Measurements from ENCODE around the gene NFIX. TPM values are rescaled to one million over a fixed set of nuclear protein-coding genes. Genes with fewer than 3 reads are reported as not detected.

Gene NFIX
- total and polyA plus RNA-seq, 9 of the 15 experiments (the other 6 are each of a cell fraction or from before 2014, with no cell fraction given): 0.28 to 26.8 (median 5.4) TPM

DNA sequence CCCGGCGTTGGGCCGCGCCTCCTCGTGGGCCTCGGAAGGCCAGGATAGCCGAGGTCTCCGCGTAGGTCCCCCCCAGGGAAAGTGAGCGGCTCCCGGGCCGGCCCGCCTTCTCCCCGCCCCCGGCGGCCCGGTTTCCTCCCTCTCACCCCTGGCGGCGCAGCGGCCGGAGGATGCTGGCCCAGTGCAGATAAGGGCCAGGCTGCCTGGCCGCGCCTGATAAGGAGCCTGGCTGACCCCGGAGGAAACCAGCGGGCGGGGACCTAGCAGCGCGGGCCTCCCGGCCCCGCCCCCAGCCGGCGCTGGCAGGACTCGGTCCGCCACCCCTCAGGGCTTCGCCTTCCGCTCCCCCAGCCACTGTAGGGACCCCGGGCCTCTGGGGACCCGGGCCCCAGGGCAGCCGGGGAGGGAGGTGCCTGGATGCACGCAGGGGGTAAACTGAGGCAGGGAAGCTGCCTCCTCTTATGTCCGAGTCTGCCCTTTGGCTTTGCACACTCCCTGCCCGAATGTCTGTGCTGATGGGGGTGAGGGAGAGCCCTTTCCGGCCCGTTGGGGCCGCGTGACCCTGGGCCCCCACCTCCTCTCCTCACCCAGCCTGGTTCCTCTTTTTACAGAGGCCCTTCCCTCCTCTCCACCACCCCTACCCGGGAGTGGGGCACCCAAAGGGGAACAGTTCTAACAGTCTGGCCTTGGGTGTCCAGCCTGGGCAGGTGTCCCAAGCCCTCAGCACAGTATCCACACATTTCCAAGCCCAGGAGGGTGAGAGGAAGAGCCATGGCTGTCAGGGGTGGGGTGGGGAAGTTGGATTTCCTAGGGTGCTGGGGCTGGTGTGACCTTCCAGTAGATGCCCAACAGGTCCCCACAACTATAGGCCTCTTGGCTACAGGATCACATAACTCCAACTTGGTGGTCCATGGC, 107.6 kb downstream of the NFIX start, which contains the start of gene LYL1 (continued):
- TF ChIP-seq NR2C1 (IDR thresholded peaks at IDR 0.05): peak; percentile 69
- TF ChIP-seq NR2C1 (tag; IDR thresholded peaks at IDR 0.05): peak; percentile 57
- TF ChIP-seq, protein P1, sequence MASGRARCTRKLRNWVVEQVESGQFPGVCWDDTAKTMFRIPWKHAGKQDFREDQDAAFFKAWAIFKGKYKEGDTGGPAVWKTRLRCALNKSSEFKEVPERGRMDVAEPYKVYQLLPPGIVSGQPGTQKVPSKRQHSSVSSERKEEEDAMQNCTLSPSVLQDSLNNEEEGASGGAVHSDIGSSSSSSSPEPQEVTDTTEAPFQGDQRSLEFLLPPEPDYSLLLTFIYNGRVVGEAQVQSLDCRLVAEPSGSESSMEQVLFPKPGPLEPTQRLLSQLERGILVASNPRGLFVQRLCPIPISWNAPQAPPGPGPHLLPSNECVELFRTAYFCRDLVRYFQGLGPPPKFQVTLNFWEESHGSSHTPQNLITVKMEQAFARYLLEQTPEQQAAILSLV (tag; IDR thresholded peaks at IDR 0.05): peak; percentile 23; the same call in 1 of the 2 replicates
- TF ChIP-seq ZNF23 (CRISPR knock-in tag; IDR thresholded peaks at IDR 0.05): no peak
- TF ChIP-seq TOE1 (IDR thresholded peaks at IDR 0.05; ENCODE audit: borderline replicate concordance): peak; percentile 90
- no peak for TF ChIP-seq TOE1 (CRISPR knock-in tag; IDR thresholded peaks at IDR 0.05; ENCODE audit: borderline replicate concordance, low read depth)
- TF ChIP-seq TEAD1 (CRISPR knock-in tag; IDR thresholded peaks at IDR 0.05): peak in 1 of 2 experiments; percentile 63; a peak in 2 of 4 replicates
- peak; percentile 69 for TF ChIP-seq MEF2D (tag; conservative IDR thresholded peaks at IDR 0.05; ENCODE audit: low read depth)
- TF ChIP-seq CREB3L1 (IDR thresholded peaks at IDR 0.05; ENCODE audit: borderline replicate concordance, low read depth): no peak; the same call in 1 of the 2 replicates
- TF ChIP-seq PRPF4 (IDR thresholded peaks at IDR 0.05; ENCODE audit: insufficient read depth, low read depth, low read length, poor library complexity, severe bottlenecking): no peak
- no peak for TF ChIP-seq SAP30 (IDR thresholded peaks at IDR 0.05; ENCODE audit: borderline replicate concordance, insufficient read depth, low read depth, low read length, poor library complexity, severe bottlenecking)
- TF ChIP-seq FOS (IDR thresholded peaks at IDR 0.05; ENCODE audit: extremely low read depth, insufficient read length): no peak
- 0 out of 2 replicates have a peak, but pooled peaks have one; percentile 59 for TF ChIP-seq ZNF212 (CRISPR knock-in tag; IDR thresholded peaks at IDR 0.05)
- TF ChIP-seq, protein P2, sequence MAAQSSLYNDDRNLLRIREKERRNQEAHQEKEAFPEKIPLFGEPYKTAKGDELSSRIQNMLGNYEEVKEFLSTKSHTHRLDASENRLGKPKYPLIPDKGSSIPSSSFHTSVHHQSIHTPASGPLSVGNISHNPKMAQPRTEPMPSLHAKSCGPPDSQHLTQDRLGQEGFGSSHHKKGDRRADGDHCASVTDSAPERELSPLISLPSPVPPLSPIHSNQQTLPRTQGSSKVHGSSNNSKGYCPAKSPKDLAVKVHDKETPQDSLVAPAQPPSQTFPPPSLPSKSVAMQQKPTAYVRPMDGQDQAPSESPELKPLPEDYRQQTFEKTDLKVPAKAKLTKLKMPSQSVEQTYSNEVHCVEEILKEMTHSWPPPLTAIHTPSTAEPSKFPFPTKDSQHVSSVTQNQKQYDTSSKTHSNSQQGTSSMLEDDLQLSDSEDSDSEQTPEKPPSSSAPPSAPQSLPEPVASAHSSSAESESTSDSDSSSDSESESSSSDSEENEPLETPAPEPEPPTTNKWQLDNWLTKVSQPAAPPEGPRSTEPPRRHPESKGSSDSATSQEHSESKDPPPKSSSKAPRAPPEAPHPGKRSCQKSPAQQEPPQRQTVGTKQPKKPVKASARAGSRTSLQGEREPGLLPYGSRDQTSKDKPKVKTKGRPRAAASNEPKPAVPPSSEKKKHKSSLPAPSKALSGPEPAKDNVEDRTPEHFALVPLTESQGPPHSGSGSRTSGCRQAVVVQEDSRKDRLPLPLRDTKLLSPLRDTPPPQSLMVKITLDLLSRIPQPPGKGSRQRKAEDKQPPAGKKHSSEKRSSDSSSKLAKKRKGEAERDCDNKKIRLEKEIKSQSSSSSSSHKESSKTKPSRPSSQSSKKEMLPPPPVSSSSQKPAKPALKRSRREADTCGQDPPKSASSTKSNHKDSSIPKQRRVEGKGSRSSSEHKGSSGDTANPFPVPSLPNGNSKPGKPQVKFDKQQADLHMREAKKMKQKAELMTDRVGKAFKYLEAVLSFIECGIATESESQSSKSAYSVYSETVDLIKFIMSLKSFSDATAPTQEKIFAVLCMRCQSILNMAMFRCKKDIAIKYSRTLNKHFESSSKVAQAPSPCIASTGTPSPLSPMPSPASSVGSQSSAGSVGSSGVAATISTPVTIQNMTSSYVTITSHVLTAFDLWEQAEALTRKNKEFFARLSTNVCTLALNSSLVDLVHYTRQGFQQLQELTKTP (IDR thresholded peaks at IDR 0.05; ENCODE audit: low read depth in 1 of 2, partially characterized antibody in 2 of 2): peak in 1 of 2 experiments; percentile 56
- no peak for TF ChIP-seq FOXA3 (CRISPR knock-in tag; conservative IDR thresholded peaks at IDR 0.05 in 1 of 2, IDR thresholded peaks at IDR 0.05 in 1 of 2)
- TF ChIP-seq ZNF445 (CRISPR knock-in tag; IDR thresholded peaks at IDR 0.05; ENCODE audit: low read depth): no peak
- TF ChIP-seq SIX5 (IDR thresholded peaks at IDR 0.05; ENCODE audit: borderline replicate concordance in 1 of 2, insufficient read depth in 1 of 2, low read depth in 1 of 2, low read length in 2 of 2): no peak
- TF ChIP-seq ZNF146 (CRISPR knock-in tag; IDR thresholded peaks at IDR 0.05; ENCODE audit: unreplicated experiment): no peak
